ENCODE data around the gene NHSL2.

Gene NHSL2

GRCh38 chrX:72027024-72027913 is 116.6 kb downstream of the NHSL2 start:
- no peak overlapping the region for H3K4me3 ChIP-seq (ENCODE audit: low read depth, low read length)
- no peaks in the 10 kb centered on the region for H3K79me2 ChIP-seq (ENCODE audit: control insufficient read depth, insufficient read depth, low read length, unreplicated experiment)
- no peaks in the 10 kb centered on the region for H3K27me3 ChIP-seq (ENCODE audit: insufficient read depth, low read length)
- H3K36me3 ChIP-seq (ENCODE audit: insufficient read depth, low read length), result no peaks in the 10 kb centered on the region
- H2AFZ ChIP-seq (ENCODE audit: low read length, unreplicated experiment), result no peak overlapping the region
- peaks cover 24% of the 10 kb centered on the region for H3K4me1 ChIP-seq (ENCODE audit: control insufficient read depth, insufficient read depth, low read length, unreplicated experiment)
- no peak overlapping the region for H3K27ac ChIP-seq (ENCODE audit: low read depth, low read length)

- Histone ChIP-seq H3K4me3 (ENCODE audit: low read depth, low read length) (no peak overlapping the region), H3K79me2 (ENCODE audit: control insufficient read depth, insufficient read depth, low read length, unreplicated experiment) (no peaks in the 10 kb centered on the region), H2AFZ (ENCODE audit: low read length, unreplicated experiment) (no peak overlapping the region), H3K27ac (ENCODE audit: low read depth, low read length) (no peak overlapping the region), H3K27me3 (ENCODE audit: insufficient read depth, low read length) (no peaks in the 10 kb centered on the region), H3K36me3 (ENCODE audit: insufficient read depth, low read length) (no peaks in the 10 kb centered on the region), H3K4me1 (ENCODE audit: control insufficient read depth, insufficient read depth, low read length, unreplicated experiment) (peaks cover 24% of the 10 kb centered on the region)
Measured at GRCh38 chrX:72027914-72028307, 117.3 kb downstream of the NHSL2 start.

- Histone ChIP-seq H2AFZ (ENCODE audit: low read length, unreplicated experiment) (no peak overlapping the region), H3K79me2 (ENCODE audit: control insufficient read depth, insufficient read depth, low read length, unreplicated experiment) (no peaks in the 10 kb centered on the region), H3K27ac (ENCODE audit: low read depth, low read length) (peak overlapping the region; percentile 64), H3K4me3 (ENCODE audit: low read depth, low read length) (no peak overlapping the region), H3K4me1 (ENCODE audit: control insufficient read depth, insufficient read depth, low read length, unreplicated experiment) (peaks cover 24% of the 10 kb centered on the region), H3K36me3 (ENCODE audit: insufficient read depth, low read length) (no peaks in the 10 kb centered on the region), H3K27me3 (ENCODE audit: insufficient read depth, low read length) (no peaks in the 10 kb centered on the region)
Measured at GRCh38 chrX:72028701-72029470, 118.2 kb downstream of the NHSL2 start.

GRCh38 chrX:72029483-72030411 is 119.1 kb downstream of the NHSL2 start:
- no peaks in the 10 kb centered on the region for H3K36me3 ChIP-seq (ENCODE audit: insufficient read depth, low read length)
- H2AFZ ChIP-seq (ENCODE audit: low read length, unreplicated experiment), result no peak overlapping the region
- H3K79me2 ChIP-seq (ENCODE audit: control insufficient read depth, insufficient read depth, low read length, unreplicated experiment), result no peaks in the 10 kb centered on the region
- H3K4me1 ChIP-seq (ENCODE audit: control insufficient read depth, insufficient read depth, low read length, unreplicated experiment), result peaks cover 24% of the 10 kb centered on the region
- peak overlapping the region; percentile 64 for H3K27ac ChIP-seq (ENCODE audit: low read depth, low read length)
- no peak overlapping the region for H3K4me3 ChIP-seq (ENCODE audit: low read depth, low read length)
- no peaks in the 10 kb centered on the region for H3K27me3 ChIP-seq (ENCODE audit: insufficient read depth, low read length)

- H3K4me1 ChIP-seq (ENCODE audit: control insufficient read depth, insufficient read depth, low read length, unreplicated experiment), result peaks cover 24% of the 10 kb centered on the region
- no peak overlapping the region for H2AFZ ChIP-seq (ENCODE audit: low read length, unreplicated experiment)
- no peaks in the 10 kb centered on the region for H3K36me3 ChIP-seq (ENCODE audit: insufficient read depth, low read length)
- no peaks in the 10 kb centered on the region for H3K79me2 ChIP-seq (ENCODE audit: control insufficient read depth, insufficient read depth, low read length, unreplicated experiment)
- H3K27me3 ChIP-seq (ENCODE audit: insufficient read depth, low read length), result no peaks in the 10 kb centered on the region
- no peak overlapping the region for H3K27ac ChIP-seq (ENCODE audit: low read depth, low read length)
- H3K4me3 ChIP-seq (ENCODE audit: low read depth, low read length), result no peak overlapping the region
Measured at GRCh38 chrX:72030431-72030830, 119.8 kb downstream of the NHSL2 start.

- no peak overlapping the region for H3K27ac ChIP-seq (ENCODE audit: low read depth, low read length)
- H3K36me3 ChIP-seq (ENCODE audit: insufficient read depth, low read length), result no peaks in the 10 kb centered on the region
- H3K4me1 ChIP-seq (ENCODE audit: control insufficient read depth, insufficient read depth, low read length, unreplicated experiment), result peaks cover 24% of the 10 kb centered on the region
- no peak overlapping the region for H2AFZ ChIP-seq (ENCODE audit: low read length, unreplicated experiment)
- H3K27me3 ChIP-seq (ENCODE audit: insufficient read depth, low read length), result no peaks in the 10 kb centered on the region
- H3K4me3 ChIP-seq (ENCODE audit: low read depth, low read length), result no peak overlapping the region
- H3K79me2 ChIP-seq (ENCODE audit: control insufficient read depth, insufficient read depth, low read length, unreplicated experiment), result no peaks in the 10 kb centered on the region
Measured at GRCh38 chrX:72031118-72031517, 120.5 kb downstream of the NHSL2 start.

- H3K27ac ChIP-seq (ENCODE audit: low read depth, low read length), result no peak overlapping the region
- no peak overlapping the region for H2AFZ ChIP-seq (ENCODE audit: low read length, unreplicated experiment)
- H3K36me3 ChIP-seq (ENCODE audit: insufficient read depth, low read length), result no peaks in the 10 kb centered on the region
- no peaks in the 10 kb centered on the region for H3K27me3 ChIP-seq (ENCODE audit: insufficient read depth, low read length)
- H3K4me3 ChIP-seq (ENCODE audit: low read depth, low read length), result no peak overlapping the region
- peaks cover 22% of the 10 kb centered on the region for H3K4me1 ChIP-seq (ENCODE audit: control insufficient read depth, insufficient read depth, low read length, unreplicated experiment)
- H3K79me2 ChIP-seq (ENCODE audit: control insufficient read depth, insufficient read depth, low read length, unreplicated experiment), result no peaks in the 10 kb centered on the region
Measured at GRCh38 chrX:72031634-72032033, 121.0 kb downstream of the NHSL2 start.

- no peak overlapping the region for H2AFZ ChIP-seq (ENCODE audit: low read length, unreplicated experiment)
- no peaks in the 10 kb centered on the region for H3K27me3 ChIP-seq (ENCODE audit: insufficient read depth, low read length)
- no peak overlapping the region for H3K27ac ChIP-seq (ENCODE audit: low read depth, low read length)
- no peaks in the 10 kb centered on the region for H3K79me2 ChIP-seq (ENCODE audit: control insufficient read depth, insufficient read depth, low read length, unreplicated experiment)
- H3K36me3 ChIP-seq (ENCODE audit: insufficient read depth, low read length), result no peaks in the 10 kb centered on the region
- H3K4me3 ChIP-seq (ENCODE audit: low read depth, low read length), result no peak overlapping the region
- no peaks in the 10 kb centered on the region for H3K4me1 ChIP-seq (ENCODE audit: control insufficient read depth, insufficient read depth, low read length, unreplicated experiment)
Measured at GRCh38 chrX:72037601-72038000, 127.0 kb downstream of the NHSL2 start.

GRCh38 chrX:72038016-72038415 is 127.4 kb downstream of the NHSL2 start:
- Histone ChIP-seq H2AFZ (ENCODE audit: low read length, unreplicated experiment) (no peak overlapping the region), H3K4me3 (ENCODE audit: low read depth, low read length) (no peak overlapping the region), H3K27me3 (ENCODE audit: insufficient read depth, low read length) (no peaks in the 10 kb centered on the region), H3K79me2 (ENCODE audit: control insufficient read depth, insufficient read depth, low read length, unreplicated experiment) (no peaks in the 10 kb centered on the region), H3K36me3 (ENCODE audit: insufficient read depth, low read length) (no peaks in the 10 kb centered on the region), H3K4me1 (ENCODE audit: control insufficient read depth, insufficient read depth, low read length, unreplicated experiment) (no peaks in the 10 kb centered on the region), H3K27ac (ENCODE audit: low read depth, low read length) (no peak overlapping the region)

- Histone ChIP-seq H3K4me3 (ENCODE audit: low read depth, low read length) (no peak overlapping the region), H3K27me3 (ENCODE audit: insufficient read depth, low read length) (no peaks in the 10 kb centered on the region), H2AFZ (ENCODE audit: low read length, unreplicated experiment) (no peak overlapping the region), H3K27ac (ENCODE audit: low read depth, low read length) (no peak overlapping the region), H3K36me3 (ENCODE audit: insufficient read depth, low read length) (no peaks in the 10 kb centered on the region), H3K4me1 (ENCODE audit: control insufficient read depth, insufficient read depth, low read length, unreplicated experiment) (no peaks in the 10 kb centered on the region), H3K79me2 (ENCODE audit: control insufficient read depth, insufficient read depth, low read length, unreplicated experiment) (no peaks in the 10 kb centered on the region)
Measured at GRCh38 chrX:72038868-72039267, 128.2 kb downstream of the NHSL2 start.

Data from ACC112 (cell line).